AG04450 (cell line): ENCODE results near the gene TRAK2. TPM values are rescaled to one million over a fixed set of nuclear protein-coding genes. Genes with fewer than 3 reads are reported as not detected.

Experiments
- CTCF ChIA-PET: fragments of 300-600, 350-600 bp; formaldehyde crosslinking; extraction: SDS; loops from one replicate; lab custom pipeline; 2022; ENCODE audit warnings: antibody characterized with exemption, inconsistent platforms; lab: Charles Lee
- POLR2A ChIA-PET: fragments of 350-600 bp; formaldehyde crosslinking; extraction: SDS; loops from one replicate; lab custom pipeline; 2021; ENCODE audit warnings: antibody characterized with exemption, inconsistent platforms; lab: Yijun Ruan, JAX
- DNase-seq: peaks from one replicate; pipeline ENCODE4 v3.0.0-alpha.2; 2011; ENCODE audit warnings: low read depth, low spot score
- H3K27ac ChIP-seq: one replicate; pipeline ENCODE4 v1.5.1; 2012; ENCODE audit warnings: low read depth, low read length, control low read depth
- H3K27me3 ChIP-seq: one replicate; pipeline ENCODE4 v1.6.0; 2012; ENCODE audit warnings: low read length; ENCODE audit not compliant: control insufficient read depth, insufficient read depth
- H3K4me3 ChIP-seq: 2 replicates; pipeline ENCODE4 v1.5.1; 2011; ENCODE audit warnings: mild to moderate bottlenecking, low read depth, low read length, control low read depth
- H3K9me3 ChIP-seq: 2 replicates; pipeline ENCODE4 v1.5.1; 2012; ENCODE audit warnings: low read length; ENCODE audit not compliant: control insufficient read depth, insufficient read depth
- CTCF ChIP-seq: IDR thresholded peaks from 2 replicates; pipeline ENCODE4 v1.5.1; 2011; ENCODE audit warnings: low read depth, low read length, control low read depth, inconsistent platforms
- polyA plus RNA-seq: library from polyadenylated mRNA; depleted of rRNA; stranded (reverse); fragments of >200 nt; gene quantifications from 2 replicates; pipeline ENCODE4 v1.2.3, GENCODE V29; 2011

Gene TRAK2
- polyA plus RNA-seq, 1 experiment: 38.4 TPM

- ChIA-PET POLR2A (interaction anchor here (2.0 kb wide), 1 partner anchor 44 kb away, joined by 4 read pairs; the partner anchor contains the start of genes STRADB and TRAK2), CTCF (interaction anchor here (0.5 kb wide), 1 partner anchor 42 kb away, joined by 4 read pairs; no protein-coding TSS in a partner anchor)
- Histone ChIP-seq H3K27me3 (no peaks in the 10 kb centered on the region), H3K4me3 (peak overlapping the region; percentile 7; the same call in 1 of the 2 replicates), H3K27ac (no peak overlapping the region), H3K9me3 (no peaks in the 10 kb centered on the region; the same call in 1 of the 2 replicates)
- no peak for TF ChIP-seq CTCF
- DNase-seq: no peak
These were observed 44.0 kb downstream of the TRAK2 start for GRCh38 chr2:201407265-201407664.

GRCh38 chr2:201406077-201406662 lies 45.1 kb downstream of the TRAK2 start:
- Histone ChIP-seq H3K27ac (no peak overlapping the region), H3K4me3 (no peak overlapping the region), H3K27me3 (no peaks in the 10 kb centered on the region), H3K9me3 (no peaks in the 10 kb centered on the region; the same call in 1 of the 2 replicates)
- DNase-seq: peak; percentile 39
- TF ChIP-seq CTCF: no peak
- ChIA-PET CTCF (no interaction called here), POLR2A (interaction anchor here (2.0 kb wide), 1 partner anchor 45 kb away, joined by 4 read pairs; the partner anchor contains the start of genes STRADB and TRAK2)

GRCh38 chr2:201404699-201405280 lies 46.5 kb downstream of the TRAK2 start:
- no peak overlapping the region for H3K27ac ChIP-seq
- DNase-seq: no peak
- CTCF ChIA-PET: no interaction called here

GRCh38 chr2:201403880-201404279 lies 47.4 kb downstream of the TRAK2 start:
- ChIA-PET POLR2A (no interaction called here), CTCF (no interaction called here)
- TF ChIP-seq CTCF: no peak
- no peak for DNase-seq
- H3K9me3 ChIP-seq: no peaks in the 10 kb centered on the region
- no peak overlapping the region for H3K27ac ChIP-seq
- H3K4me3 ChIP-seq: no peak overlapping the region
- no peaks in the 10 kb centered on the region for H3K27me3 ChIP-seq

More at GRCh38 chr2:201404699-201405280, 46.5 kb downstream of the TRAK2 start:
- no peaks in the 10 kb centered on the region; the same call in 1 of the 2 replicates for H3K9me3 ChIP-seq
- no peaks in the 10 kb centered on the region for H3K27me3 ChIP-seq
- H3K4me3 ChIP-seq: no peak overlapping the region
- TF ChIP-seq CTCF: no peak
- POLR2A ChIA-PET: no interaction called here
